NCI-H510A treated with DMSO at 0.1 percent for 48 hours (cell line): ENCODE measurements around the gene CRYGB.
A peak's percentile ranks its signal among the peaks of the same experiment; 100 is the strongest.
"Not testable (repeated sequence)": the region's sequence is repeated elsewhere in the genome, so short reads cannot be mapped to it uniquely, and the experiment has no call there.

ENCODE experiments used
- DNase-seq: peaks from one replicate; lab custom pipeline; 2025; lab: John Stamatoyannopoulos, UW

The CRYGB gene

DNA sequence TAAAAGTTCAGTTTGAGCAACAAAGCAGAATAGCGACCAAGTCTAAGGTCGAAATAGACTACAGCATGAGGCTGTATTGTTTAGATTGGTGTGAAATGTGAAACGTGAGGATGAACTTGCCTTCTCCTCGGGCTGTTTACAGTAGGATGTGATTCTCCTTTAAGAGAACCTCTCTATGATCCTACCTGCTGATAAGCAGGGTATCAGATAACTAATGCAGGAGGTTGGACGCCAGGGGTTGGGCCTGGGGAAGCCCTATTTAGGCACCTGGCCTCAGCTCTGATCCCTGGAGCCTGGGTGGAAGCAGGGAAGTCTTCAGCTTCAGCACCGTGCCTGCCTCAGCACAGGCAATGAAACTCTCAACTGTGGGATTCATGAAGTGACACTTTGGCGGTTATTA, 33.0 kb downstream of the CRYGB start:
- peak; percentile 85 for DNase-seq

DNA sequence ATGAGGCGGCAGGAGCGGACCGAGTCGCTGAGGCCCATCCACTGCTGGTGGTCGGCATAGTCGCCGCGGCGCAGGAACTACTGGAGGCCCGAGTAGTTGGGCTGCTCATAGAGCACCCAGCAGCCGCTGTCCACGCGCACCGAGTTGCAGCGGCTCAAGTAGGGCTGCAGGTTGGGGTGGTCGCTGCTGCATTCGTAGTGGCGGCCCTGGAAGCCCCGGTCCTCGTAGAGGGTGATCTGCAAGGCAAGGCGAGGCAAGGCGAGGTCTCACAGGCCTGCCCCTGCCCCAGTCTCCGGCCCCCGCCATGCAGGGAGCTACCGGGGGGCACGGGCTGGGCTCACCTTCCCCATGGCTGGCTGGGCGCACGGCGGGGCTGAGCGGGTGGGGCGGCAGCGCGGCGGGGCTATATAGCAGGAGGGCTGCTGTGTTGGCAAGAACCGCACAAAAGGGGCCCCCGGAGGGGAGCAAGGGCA, 33.6 kb downstream of the CRYGB start:
- DNase-seq = not testable (repeated sequence)

DNA sequence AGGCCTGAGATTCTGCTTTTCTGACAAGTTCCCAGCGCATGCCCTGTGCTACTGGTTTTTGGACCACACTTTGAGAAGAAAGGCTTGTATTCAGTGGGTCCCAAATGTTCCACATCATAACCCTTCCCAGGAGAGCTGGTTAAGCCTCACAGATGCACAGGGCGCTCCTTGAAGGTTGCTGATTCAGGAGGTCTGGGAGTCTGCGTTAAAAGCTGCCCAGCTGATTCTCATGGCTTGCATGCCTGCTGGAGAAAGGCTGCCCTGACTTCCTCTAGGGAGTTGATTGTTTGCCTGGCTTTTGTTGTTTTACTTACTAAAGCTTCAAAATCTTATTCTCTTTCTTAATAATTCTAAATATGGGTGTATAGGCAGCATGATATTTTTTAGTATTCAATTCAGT, 42.3 kb downstream of the CRYGB start:
- DNase-seq = no peak

DNA sequence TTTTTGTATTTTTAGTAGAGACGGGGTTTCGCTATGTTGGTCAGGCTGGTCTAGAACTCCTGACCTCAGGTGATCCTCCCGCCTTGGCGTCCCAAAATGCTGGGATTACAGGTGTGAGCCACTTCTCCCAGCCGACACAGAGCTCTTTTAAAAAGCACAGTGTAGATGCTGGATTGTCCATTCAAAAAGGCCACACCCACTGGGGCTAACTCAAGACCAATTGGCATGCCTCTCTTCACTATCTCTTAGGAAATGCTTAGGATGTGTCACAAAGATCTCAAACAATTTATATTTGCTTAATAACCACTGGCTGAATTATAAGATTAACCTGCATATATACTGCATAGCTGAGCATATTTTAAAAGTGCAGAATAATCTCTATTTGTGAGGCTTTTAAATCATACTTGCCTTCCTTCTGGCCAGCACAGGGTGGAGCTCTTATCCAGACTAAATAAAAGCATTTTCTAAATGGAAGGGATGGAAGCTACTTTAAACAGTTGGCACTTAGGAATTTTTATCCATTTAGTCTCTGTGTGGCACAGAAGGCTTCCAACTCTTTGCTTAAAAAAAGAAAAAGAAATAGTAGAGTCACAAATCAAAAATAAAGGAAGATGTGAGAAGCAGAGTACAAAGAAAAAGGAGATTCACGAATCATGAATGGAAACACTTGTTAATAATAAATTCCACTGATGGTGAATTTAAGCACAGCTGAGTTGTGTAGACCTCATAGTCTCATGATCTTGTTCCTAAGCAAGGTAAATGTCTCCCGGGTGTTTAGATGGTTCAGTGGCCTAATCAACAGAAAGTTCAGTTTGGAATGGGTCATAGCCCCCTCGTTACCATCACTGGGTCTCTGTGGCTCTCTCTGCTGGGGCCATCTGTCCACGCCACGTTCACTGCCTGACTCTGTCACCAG, 44.0 kb downstream of the CRYGB start:
- peak; percentile 71 for DNase-seq

DNA sequence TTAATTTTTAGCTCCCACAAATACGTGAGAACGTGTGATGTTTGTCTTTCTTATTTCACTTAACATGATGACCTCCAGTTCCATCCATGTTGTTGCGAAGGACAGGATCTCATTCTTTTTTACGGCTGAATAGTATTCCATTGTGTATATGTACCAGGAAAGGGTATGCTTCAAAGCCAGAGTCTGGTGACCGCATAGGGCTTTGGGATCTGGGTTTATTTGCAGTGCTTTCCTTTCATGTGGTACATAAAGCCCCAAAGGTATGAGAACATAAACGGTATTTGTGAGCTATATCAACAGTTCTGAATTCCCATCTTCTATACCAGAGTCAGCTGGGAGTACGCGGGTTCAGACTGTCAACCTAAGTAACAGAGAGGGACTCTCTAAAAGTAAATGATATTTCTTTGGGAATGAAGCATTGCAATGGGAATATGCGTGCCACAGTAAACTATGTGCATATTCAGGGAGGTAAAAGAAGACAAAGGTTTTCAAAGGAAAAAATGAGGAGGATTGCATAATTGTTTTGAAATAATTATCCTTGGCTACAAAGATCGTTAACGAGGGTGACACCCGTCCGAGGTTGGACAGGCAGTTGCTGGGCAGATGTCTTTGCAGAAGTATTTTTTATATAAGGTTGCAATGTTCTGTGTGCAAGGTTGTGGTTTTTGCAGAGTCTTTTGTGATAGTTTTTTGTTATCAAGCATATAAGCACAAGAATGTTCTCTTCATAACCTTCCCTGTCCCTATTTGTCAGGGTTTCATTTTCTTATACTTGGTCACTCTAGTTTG, 46.1 kb downstream of the CRYGB start:
- no peak for DNase-seq

DNA sequence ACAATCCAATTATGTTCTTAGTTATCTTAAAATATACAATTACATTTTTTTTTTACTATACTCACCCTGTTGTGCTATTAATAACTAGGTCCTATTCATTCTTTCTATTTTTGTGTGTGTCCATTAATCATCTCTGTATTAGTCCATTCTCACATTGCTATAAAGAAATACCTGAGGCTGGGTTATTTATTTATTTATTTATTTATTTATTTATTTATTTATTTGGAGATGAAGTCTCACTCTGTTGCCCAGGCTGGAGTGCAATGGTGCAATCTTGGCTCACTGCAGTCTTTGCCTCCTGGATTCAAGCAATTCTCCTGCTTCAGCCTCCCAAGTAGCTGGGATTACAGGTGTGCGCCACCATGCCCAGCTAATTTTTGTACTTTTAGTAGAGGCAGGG, 47.3 kb downstream of the CRYGB start:
- not testable (repeated sequence) for DNase-seq

DNA sequence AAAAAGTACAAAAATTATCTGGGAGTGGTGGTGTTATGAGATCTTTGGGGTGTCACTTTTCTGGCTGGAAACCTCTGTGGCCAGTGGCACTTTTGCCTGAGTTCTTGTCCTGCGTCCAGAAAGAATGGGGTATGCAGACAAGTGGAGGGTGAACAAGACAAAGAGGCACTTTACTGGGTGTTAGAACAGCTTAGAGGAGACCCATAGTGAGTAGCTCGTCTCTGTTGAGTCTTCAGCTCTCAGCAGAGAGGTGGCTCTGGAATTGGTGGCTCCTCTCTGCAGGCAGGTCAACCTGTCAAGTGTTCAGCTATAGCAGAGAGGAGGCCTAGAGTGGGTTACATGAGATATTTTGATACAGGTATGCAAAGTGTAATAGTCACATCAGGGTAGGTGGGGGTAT, 47.7 kb downstream of the CRYGB start:
- no peak for DNase-seq

DNA sequence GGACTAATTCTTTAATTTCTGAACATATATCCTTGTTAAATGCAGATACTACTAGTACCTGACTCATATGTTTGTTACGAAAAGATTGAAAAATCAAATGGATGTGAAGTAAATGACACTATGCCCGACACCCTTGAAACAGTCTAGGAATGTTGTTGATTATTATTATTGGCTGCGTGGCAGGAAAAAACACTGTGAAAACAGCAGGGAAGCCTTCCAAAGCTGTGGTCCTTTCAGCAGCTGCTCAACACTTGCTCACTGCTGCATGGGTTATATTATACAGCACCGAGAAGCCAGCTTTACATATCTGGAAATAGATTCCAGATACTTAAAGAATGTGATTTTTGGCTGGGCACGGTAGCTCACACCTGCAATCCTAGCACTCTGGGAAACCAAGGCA, 48.2 kb downstream of the CRYGB start:
- no peak for DNase-seq

DNA sequence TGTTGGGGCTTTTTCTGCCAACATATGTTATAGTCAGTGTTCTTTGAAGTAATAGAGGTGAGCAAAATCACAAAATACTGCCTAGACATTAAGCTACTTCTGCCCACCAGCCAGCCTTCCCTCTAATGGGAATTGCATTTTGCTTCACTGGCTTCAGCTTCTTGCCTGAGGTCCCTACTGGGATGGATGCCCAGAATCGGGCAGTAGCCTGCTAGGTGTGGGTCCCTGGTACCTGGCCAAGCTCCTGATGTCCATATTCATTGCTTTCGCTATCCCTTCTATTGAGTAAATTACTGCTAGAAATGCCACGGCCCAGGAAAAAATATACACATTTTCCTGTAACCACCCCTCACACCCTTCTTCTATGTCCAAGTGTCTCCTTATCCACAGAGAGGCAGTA, 48.6 kb downstream of the CRYGB start:
- no peak for DNase-seq

DNA sequence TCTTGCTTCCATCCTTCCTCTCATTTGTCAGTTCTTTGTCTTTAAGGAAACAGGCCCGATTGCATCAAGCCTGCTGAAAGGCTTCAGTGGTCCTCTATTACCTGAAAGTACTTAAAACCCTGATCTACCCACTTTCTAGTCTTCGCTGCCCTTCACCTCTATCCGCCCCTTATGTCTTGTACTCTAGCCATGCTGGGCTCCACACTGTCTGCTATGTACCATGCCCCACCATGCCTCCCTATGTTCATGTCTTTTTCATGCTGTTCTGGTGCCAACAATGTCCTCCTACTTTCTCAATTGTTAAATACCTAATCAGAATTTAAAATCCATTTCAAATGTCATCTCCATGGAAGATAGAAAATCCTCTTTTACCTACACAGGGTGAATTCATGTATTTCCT, 49.9 kb downstream of the CRYGB start:
- DNase-seq = no peak

DNA sequence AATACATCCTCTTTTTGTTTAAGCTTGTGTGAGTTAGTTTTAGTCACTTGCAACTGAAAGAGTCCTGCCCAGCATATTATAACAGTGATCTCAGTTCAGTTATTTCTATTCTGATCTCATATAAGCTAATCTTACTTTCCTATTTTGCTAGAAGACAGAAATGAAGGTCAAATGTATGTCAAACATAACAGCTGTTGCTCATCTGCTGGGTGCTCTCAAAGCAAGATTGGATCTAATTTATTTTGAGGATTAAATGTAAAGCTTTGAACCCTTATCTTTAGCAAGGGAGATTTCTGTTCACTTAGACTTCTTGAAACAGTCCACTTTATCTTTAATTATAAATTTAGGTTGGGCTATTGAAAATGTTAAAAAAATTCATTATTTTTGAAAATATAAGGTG, 52.8 kb downstream of the CRYGB start:
- no peak for DNase-seq
